GM18505 (cell line): ENCODE results near the gene MTHFD1L.

Experiments used
- ATAC-seq: cut with Tn5 transposase; IDR thresholded peaks from one replicate; pipeline ENCODE4 v1.9.1; 2021; ENCODE audit not compliant: unreplicated experiment
- POLR2A ChIP-seq: IDR thresholded peaks from 4 replicates; pipeline ENCODE4 v1.6.1; 2011; ENCODE audit warnings: borderline replicate concordance; ENCODE audit not compliant: insufficient read depth, insufficient read length; ENCODE audit errors: extremely low read depth

Gene MTHFD1L

DNA sequence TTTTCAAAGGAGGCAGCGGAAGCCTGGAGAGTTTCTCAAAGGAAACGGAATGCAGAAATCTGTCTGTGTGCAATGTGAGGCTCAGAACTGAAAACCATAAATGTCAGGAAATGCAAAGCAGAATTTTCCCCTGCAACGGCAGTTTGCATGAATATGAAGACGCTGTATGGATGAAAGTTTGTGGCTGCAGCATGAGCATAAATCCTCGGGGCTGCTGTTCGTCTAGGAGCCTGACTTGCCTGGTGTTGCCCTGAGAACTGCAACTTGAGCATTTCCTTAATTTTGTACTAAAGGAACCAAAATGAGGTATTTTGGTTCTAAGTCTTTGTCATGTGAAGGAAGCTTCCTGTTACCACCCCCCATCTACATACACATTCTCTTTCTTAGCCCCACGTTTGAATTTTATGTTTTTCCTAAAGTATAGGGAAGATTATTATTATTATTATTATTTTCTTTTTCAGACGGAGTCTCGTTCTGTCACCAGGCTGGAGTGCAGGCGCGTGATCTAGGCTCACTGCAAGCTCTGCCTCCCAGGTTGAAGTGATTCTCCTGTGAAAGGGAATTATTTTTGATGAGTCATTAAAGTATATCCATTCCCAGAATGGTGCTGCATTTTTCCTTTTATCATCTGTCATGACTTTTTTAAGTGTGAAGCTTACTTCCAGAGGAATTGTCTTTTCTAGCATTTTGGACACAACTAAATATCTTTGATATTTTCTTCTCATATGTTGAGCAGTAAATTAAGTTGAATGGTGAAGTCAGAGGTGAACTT, 33.1 kb downstream of the MTHFD1L start:
- TF ChIP-seq POLR2A = no peak
- ATAC-seq = no peak

DNA sequence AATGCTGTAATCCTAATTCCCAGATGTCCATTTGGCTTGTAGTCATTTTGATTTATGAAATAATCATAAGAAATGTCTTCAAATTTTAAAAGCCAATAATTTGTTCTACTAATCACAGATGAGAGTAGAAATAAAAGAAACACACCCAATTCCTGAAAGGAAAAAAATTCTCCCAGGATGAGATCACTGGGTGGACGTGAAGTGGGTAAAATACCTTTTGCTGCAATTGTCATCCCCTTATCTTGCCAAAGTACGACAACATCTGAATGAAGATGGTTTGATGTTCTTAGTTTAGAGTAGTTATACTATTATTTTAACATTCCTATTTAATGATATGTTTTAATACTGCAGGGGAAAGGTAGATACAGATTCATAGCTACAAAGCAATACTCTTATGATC, 33.7 kb downstream of the MTHFD1L start:
- no peak for ATAC-seq
- no peak for TF ChIP-seq POLR2A

DNA sequence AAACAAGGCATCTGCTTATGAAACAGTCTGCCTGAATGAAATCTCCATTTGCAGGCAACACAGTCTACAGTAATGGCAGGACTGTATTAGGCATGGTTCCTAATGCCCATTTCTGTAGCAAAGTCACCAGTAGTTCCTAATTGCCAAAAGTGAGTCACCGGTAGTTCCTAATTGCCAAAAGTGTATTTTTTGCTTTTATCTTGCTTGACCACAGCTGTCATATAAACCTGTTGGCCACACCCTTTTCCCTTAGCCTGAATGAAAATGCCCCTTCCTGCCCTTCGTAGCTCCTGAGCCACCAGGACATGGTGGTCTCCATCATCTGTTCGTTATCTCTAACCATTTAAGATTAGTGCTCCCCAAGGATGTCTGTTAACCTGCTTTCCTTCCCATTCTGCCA, 34.5 kb downstream of the MTHFD1L start:
- no peak for ATAC-seq
- no peak for TF ChIP-seq POLR2A

DNA sequence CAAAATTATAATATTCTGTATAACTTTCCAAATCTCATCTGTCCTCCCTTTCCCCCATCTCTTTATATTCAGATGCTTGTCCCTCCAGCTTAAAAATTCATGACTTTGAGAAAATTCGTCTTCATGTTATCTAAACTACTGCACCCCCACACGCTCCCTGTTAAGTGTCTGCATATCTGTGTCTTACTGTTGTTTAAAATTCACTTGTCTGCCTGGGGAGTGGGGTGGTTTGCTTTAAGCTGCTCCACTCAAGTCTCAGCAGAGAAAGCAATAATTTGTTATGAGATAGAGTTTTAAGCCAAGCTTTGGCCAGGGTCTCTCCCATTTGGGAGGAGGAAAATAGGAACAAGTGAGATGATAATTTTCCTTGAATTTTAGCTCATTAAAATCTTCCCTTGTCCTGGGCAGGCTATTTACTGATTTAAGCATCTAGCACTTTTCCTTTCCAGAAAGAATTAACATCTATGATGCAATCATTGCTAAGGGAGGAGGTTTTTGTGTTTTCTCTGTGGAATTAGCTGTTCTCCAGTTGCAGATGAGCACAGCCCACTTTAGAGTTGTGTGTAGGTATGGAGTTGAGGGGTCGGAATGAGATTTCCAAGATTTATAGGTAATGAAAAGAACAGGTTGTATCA, 36.8 kb downstream of the MTHFD1L start:
- ATAC-seq = no peak
- TF ChIP-seq POLR2A = no peak

DNA sequence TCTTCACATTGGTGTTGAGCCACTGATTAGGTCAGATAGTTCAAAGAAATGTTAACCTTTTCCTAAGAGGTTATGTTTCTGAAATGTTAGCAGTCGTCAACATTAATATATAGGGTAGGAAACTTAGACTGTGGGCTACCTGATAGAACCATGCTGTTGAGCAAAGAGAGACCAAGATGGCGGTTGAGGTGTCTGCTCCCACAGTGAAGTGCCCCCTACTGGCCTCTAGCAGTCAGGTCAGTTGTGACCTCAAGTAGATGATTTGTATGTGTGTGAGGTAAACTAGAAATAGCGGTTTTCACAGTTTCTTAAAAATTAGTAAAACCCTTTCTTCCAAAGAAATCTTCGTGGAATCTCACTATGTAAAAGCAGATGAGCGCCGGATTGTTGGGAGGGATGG, 40.3 kb downstream of the MTHFD1L start:
- ATAC-seq = no peak
- TF ChIP-seq POLR2A = no peak

DNA sequence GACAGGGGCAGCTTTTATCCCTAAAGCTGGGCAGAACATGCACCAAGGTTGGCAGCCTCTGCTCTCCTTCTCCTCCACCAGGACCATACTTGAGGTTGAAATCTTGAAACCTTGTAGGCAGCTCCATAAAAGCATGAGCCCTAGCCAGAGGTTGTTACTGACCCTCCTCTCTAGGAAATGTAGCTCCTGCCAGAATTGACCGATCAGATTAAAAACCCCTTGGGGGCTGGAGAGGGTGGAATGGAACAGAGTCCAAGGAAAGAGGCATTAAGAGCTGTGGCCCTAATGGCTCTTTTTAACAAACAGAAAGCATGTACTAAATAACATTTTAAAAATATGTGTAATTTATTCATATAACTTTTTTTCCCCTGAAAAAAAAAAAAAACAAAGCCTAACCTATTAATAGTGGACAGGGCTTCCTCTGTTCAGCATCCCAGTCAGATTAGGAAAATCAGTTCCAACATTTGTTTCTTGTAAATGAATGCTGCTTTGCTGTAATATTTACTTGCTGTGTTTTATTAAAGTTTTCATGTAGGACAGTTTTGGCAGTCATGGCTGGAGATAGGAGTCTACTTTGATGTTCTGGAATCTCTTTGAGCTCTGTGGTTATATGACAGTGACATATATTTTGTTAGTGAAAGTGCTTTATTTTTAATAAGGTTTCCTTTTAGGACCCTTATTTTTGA, 41.3 kb downstream of the MTHFD1L start:
- no peak for ATAC-seq

DNA sequence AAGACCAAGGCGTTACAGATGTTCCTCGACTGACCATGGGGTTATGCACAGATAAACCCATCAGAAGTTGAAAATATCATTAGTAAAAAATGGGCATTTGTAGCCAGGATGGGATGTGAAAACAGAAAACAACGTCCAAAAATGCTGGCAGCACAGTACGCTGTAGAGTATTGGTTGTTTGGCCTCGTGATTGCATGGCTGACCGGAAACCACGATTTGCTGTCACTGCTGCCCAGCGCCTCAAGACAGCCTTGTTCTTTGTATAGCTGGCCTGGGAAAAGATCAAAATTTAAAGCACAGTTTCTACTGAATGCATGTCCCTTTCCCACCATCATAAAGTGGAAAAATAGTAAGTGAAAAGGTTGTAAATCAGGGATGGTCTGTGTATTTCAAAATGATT, 41.9 kb downstream of the MTHFD1L start:
- no peak for TF ChIP-seq POLR2A
- ATAC-seq = no peak

More for the DNA sequence above, 41.3 kb downstream of the MTHFD1L start:
- TF ChIP-seq POLR2A = no peak

DNA sequence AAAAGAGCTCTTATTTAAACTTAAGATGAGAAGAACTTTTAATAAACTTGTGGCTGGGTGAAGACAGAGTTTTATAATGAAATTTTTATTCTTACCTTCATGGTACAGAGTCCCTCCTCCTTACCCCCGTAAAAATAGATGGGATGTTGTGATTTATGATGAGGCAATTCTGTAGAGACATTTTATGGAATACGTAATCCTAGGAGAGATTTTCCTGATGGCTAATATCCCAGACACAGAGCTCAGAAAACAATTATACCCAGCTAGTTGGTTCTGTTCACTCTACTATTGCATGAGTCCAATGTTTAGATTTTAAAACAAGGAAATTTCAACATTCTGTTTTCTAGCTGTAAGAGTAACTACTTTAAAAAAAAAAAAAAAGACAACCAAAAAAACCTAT, 43.4 kb downstream of the MTHFD1L start:
- no peak for TF ChIP-seq POLR2A
- no peak for ATAC-seq

DNA sequence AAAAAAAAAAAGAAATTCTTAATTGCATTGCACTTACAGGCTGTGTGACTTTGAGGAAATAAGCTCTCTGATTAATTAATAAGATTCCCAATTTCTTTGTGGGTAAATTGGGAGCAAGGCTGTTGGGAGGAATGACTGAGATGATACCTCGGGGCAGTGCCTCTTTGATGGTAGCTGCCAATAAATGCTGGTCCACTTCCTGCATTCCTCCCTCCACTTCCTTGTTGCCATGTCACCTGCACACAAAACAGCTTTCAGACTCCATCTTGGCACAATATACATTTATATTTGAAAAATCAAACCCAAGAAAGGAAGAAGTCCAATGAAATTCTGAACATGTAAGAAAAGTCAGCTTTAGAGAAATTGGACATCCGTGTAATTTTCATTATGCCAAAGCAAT, 45.1 kb downstream of the MTHFD1L start:
- TF ChIP-seq POLR2A = no peak
- ATAC-seq = no peak

DNA sequence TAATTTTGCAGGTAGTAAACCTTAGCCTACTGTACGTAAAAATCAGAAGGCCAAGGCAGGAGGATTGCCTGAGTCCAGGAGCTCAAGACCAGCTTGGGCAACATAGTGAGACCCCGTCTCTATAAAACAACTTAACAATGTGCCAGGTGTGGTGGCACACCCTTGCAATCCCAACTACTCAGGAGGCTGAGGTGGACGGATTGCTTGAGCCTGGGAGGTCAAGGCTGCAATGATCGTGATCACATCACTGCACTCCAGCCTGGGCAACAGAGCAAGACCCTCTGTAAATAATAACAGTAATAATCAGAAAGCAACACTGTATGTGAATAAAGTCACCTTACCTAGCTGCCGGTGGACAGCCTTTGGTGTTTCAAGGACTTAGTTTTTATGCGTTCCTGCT, 48.9 kb downstream of the MTHFD1L start:
- ATAC-seq = no peak
- no peak for TF ChIP-seq POLR2A

DNA sequence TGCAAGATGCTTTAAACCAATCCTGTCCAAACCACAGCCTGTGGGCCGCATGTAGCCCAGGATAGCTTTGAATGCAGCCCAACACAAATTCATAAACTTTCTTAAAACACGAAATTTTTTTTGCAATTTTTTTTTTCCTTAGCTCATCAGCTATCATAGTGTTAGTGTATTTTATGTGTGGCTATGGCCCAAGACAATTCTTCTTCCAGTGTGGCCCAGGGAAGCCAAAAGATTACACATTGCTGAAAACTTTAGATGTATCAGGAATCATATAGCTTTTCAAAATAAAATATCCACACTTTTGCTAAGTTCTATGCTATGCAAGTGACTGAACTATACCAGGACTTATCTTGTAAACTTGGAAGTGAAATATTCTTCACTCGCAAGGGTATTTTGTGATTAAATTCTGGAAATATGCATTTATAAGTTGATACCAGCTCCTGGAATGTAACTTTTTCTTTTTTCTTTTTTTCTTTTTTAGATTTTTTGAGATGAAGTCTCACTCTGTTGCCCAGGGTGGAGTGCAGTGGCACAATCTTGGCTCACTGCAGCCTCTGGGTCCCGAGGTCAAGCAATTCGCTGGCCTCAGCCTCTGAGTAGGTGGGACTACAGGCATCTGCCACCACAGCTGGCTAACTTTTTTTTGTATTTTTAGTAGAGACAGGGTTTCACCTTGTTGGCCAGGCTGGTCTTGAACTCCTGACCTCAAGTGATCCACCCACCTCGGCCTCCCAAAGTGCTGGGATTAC, 49.8 kb downstream of the MTHFD1L start:
- ATAC-seq = no peak
- TF ChIP-seq POLR2A = no peak

DNA sequence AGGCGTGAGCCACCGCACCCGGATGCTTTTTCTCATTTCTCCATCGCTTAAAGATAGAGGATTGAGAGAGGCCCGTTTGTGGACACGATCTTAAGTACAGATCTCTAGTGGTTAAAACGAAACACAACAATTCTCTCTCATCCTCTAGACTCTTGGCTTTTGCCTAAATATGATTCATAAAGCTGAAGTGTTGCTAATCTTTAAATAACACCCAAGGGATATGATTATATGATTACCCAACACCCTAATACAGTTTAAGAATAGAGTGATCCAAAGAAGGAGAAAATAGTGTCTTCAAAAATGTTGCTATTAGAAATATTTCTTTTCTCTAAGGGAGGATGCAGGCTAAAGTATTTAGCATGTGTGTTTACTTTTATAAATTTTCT, 50.4 kb downstream of the MTHFD1L start:
- no peak for TF ChIP-seq POLR2A
- no peak for ATAC-seq

DNA sequence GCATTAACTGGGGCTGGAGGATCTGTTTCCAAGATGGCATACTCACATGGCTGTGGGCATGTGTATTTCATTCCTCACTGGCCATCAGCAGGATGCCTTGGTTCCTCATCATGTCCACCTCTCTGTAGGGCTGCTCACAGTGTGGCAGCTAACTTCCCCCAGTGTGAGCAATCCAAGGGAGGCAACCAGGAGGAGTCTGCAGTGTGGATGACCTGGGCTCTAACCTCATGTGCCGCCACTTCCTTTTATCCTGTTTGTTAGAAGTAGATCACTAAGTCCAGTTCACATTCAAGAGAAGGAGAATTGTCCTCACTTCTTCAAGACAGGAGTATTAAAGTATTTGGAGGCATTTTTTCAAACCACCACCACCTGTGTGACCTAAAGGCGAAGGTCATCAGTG, 54.4 kb downstream of the MTHFD1L start:
- no peak for ATAC-seq
- TF ChIP-seq POLR2A = no peak

DNA sequence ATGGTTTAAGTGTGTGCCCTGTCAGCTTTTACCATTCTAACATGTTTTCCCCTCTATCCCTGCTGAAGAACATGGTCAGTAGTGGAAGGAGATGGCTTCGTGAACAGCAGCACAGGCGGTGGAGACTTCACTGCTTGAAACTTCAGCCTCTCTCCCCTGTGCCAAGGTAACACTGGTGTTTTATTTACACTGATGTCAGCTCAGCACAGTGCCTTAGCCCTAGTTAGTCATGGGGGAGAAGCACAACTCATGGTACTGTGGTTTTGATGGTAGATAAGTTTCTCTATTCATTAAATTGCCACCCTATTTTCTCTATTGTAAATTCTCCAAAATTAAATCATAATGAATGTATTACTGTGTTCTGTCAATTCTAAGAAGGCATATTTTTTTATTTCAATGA, 56.6 kb downstream of the MTHFD1L start:
- no peak for ATAC-seq
- no peak for TF ChIP-seq POLR2A
